CD14-positive monocyte (primary cell): ENCODE results near the gene CDC45. TPM values are rescaled to one million over a fixed set of nuclear protein-coding genes. Genes with fewer than 3 reads are reported as not detected.

ENCODE experiments used
- DNase-seq, 3 donors: peaks; one replicate each; pipeline ENCODE4 v3.0.0-alpha.2; 2011 to 2022
- H2AFZ ChIP-seq: 2 replicates; pipeline ENCODE4 v1.6.0; 2012; ENCODE audit warnings: mild to moderate bottlenecking, low read depth, low read length, inconsistent platforms; ENCODE audit not compliant: insufficient read depth, poor library complexity, severe bottlenecking
- H3K27ac ChIP-seq, 2 donors: 1 replicate in 1 of 2; 2 replicates in 1 of 2; pipeline ENCODE4 v1.5.1; 2012 to 2013; ENCODE audit warnings: low read length in 2 of 2, control low read depth in 1 of 2, inconsistent platforms in 1 of 2, low read depth in 1 of 2, mild to moderate bottlenecking in 1 of 2
- H3K27me3 ChIP-seq, 2 donors: one replicate each; pipeline versions ENCODE4 v1.6.0 to v1.6.1; 2011 to 2013; ENCODE audit warnings: low read length in 2 of 2; ENCODE audit not compliant: control insufficient read depth in 2 of 2, insufficient read depth in 2 of 2
- H3K36me3 ChIP-seq, 2 donors: replicated peaks in 1 of 2; 1 replicate in 1 of 2; 2 replicates in 1 of 2; pipeline versions ENCODE4 v1.5.1 to v1.6.1; 2012 to 2013; ENCODE audit warnings: low read length in 2 of 2, control low read depth in 1 of 2, inconsistent platforms in 1 of 2, mild to moderate bottlenecking in 1 of 2; ENCODE audit not compliant: insufficient read depth in 2 of 2, control insufficient read depth in 1 of 2
- H3K4me1 ChIP-seq, 2 donors: 1 replicate in 1 of 2; 2 replicates in 1 of 2; pipeline versions ENCODE4 v1.5.1 to v1.6.1; 2012 to 2013; ENCODE audit warnings: low read length in 2 of 2, control low read depth in 1 of 2, inconsistent platforms in 1 of 2, mild to moderate bottlenecking in 1 of 2, moderate library complexity in 1 of 2; ENCODE audit not compliant: insufficient read depth in 2 of 2, control insufficient read depth in 1 of 2
- H3K4me2 ChIP-seq: replicated peaks from 2 replicates; pipeline ENCODE3; 2012; ENCODE audit warnings: low read length, moderate library complexity, mild to moderate bottlenecking; ENCODE audit not compliant: poor library complexity, severe bottlenecking; ENCODE audit errors: extremely low read depth
- H3K4me3 ChIP-seq, 3 experiments: fragments of 200-600 bp in 1 of 3; sonication (generic) in 1 of 3; replicated peaks in 1 of 3; 1 replicate in 2 of 3; 2 replicates in 1 of 3; pipeline ENCODE4 v1.5.1; 2011 to 2013; ENCODE audit warnings: low read length in 3 of 3, mild to moderate bottlenecking in 3 of 3, control low read depth in 2 of 3, low read depth in 2 of 3, inconsistent platforms in 1 of 3, moderate library complexity in 1 of 3
- H3K79me2 ChIP-seq: 2 replicates; pipeline ENCODE4 v1.6.0; 2012; ENCODE audit warnings: mild to moderate bottlenecking, control low read depth, inconsistent platforms, low read length, moderate library complexity; ENCODE audit not compliant: insufficient read depth
- H3K9ac ChIP-seq: 2 replicates; pipeline ENCODE4 v1.6.0; 2017; ENCODE audit warnings: low read length, mild to moderate bottlenecking; ENCODE audit not compliant: insufficient read depth, poor library complexity, severe bottlenecking
- H3K9me3 ChIP-seq, 2 donors: replicated peaks in 1 of 2; 1 replicate in 1 of 2; 2 replicates in 1 of 2; pipeline versions ENCODE4 v1.5.1 to v1.6.1; 2012 to 2013; ENCODE audit warnings: low read length in 2 of 2, control low read depth in 1 of 2; ENCODE audit not compliant: control insufficient read depth in 1 of 2, insufficient read depth in 1 of 2
- H4K20me1 ChIP-seq: 2 replicates; pipeline ENCODE4 v1.6.0; 2012; ENCODE audit warnings: mild to moderate bottlenecking, low read length, control low read depth, moderate library complexity; ENCODE audit not compliant: insufficient read depth
- H3K27ac Mint-ChIP-seq, 7 donors: one replicate each; pipeline ENCODE4 v1.8.0; 2020; ENCODE audit warnings: mild to moderate bottlenecking in 7 of 7, mixed read lengths in 7 of 7, moderate library complexity in 6 of 7, inconsistent platforms in 2 of 7
- H3K27me3 Mint-ChIP-seq, 3 donors: one replicate each; pipeline ENCODE4 v1.8.0; 2021 to 2022; ENCODE audit warnings: low read depth in 3 of 3, mild to moderate bottlenecking in 3 of 3, mixed read lengths in 3 of 3, moderate library complexity in 3 of 3, inconsistent platforms in 1 of 3
- H3K36me3 Mint-ChIP-seq, 2 donors: one replicate each; pipeline ENCODE4 v1.8.0; 2020; ENCODE audit warnings: mixed read lengths in 2 of 2, inconsistent platforms in 1 of 2, mild to moderate bottlenecking in 1 of 2
- H3K4me1 Mint-ChIP-seq: one replicate; pipeline ENCODE4 v1.8.0; 2020; ENCODE audit warnings: mild to moderate bottlenecking, mixed read lengths
- H3K4me3 Mint-ChIP-seq, 2 donors: one replicate each; pipeline ENCODE4 v1.8.0; 2020; ENCODE audit warnings: mild to moderate bottlenecking in 2 of 2, mixed read lengths in 2 of 2, moderate library complexity in 1 of 2
- H3K9me3 Mint-ChIP-seq, 7 donors: one replicate each; pipeline ENCODE4 v1.8.0; 2020 to 2022; ENCODE audit warnings: mixed read lengths in 7 of 7, mild to moderate bottlenecking in 6 of 7, moderate library complexity in 6 of 7, inconsistent platforms in 2 of 7
- WGBS: methylation state at CpG from one replicate; pipeline ENCODE4 v1.1.5; 2013; ENCODE audit warnings: missing lambda C conversion rate; ENCODE audit not compliant: insufficient coverage; 5-methylcytosine and 5-hydroxymethylcytosine counted together
- intact Hi-C, 2 donors: fragments of 100-400 bp; cut with micrococcal nuclease; formaldehyde crosslinking; loops; one replicate each; pipeline versions ENCODE4 v1.15.0 to v1.15.1; 2023
- polyA plus RNA-seq, 3 donors: library from polyadenylated mRNA; depleted of rRNA in 1 of 3; unstranded in 2 of 3; stranded (reverse) in 1 of 3; fragments of 300-500 nt in 2 of 3; fragments of >200 nt in 1 of 3; fragmentation: Illumina TruSeq in 2 of 3; gene quantifications; 1 replicate in 2 of 3; 2 replicates in 1 of 3; pipeline ENCODE4 v1.2.3, GENCODE V29; 2012 to 2021
- TF ChIP-seq, protein P1 (sequence below): fragments of 200-600 bp; IDR thresholded peaks from one replicate; pipeline ENCODE4 v1.8.0; 2022; ENCODE audit warnings: antibody characterized with exemption, mild to moderate bottlenecking

Gene CDC45
- polyA plus RNA-seq, 3 donors, result 0.04 TPM; not detected in 2

GRCh38 chr22:19518635-19519034 lies 38.9 kb downstream of the CDC45 start:
- 100% methylated on average over 3 of the region's 10 CpGs for WGBS
- Mint-ChIP-seq H3K4me1 (peaks cover 6% of the 10 kb centered on the region), H3K27ac (peak overlapping the region in 1 of 7 donors; percentile 18), H3K4me3 (no peak overlapping the region), H3K27me3 (peaks cover 13 to 20% (median 15%) of the 10 kb centered on the region in 3 donors), H3K36me3 (peaks cover 40 to 66% of the 10 kb centered on the region in 2 donors), H3K9me3 (peaks cover 0 to 2% (median 1%) of the 10 kb centered on the region in 7 donors)
- TF ChIP-seq, protein P1, sequence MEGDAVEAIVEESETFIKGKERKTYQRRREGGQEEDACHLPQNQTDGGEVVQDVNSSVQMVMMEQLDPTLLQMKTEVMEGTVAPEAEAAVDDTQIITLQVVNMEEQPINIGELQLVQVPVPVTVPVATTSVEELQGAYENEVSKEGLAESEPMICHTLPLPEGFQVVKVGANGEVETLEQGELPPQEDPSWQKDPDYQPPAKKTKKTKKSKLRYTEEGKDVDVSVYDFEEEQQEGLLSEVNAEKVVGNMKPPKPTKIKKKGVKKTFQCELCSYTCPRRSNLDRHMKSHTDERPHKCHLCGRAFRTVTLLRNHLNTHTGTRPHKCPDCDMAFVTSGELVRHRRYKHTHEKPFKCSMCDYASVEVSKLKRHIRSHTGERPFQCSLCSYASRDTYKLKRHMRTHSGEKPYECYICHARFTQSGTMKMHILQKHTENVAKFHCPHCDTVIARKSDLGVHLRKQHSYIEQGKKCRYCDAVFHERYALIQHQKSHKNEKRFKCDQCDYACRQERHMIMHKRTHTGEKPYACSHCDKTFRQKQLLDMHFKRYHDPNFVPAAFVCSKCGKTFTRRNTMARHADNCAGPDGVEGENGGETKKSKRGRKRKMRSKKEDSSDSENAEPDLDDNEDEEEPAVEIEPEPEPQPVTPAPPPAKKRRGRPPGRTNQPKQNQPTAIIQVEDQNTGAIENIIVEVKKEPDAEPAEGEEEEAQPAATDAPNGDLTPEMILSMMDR, result no peak
- Histone ChIP-seq H4K20me1 (no peaks in the 10 kb centered on the region), H3K27me3 (peaks cover 0 to 16% of the 10 kb centered on the region in 2 donors), H3K4me2 (no peak overlapping the region), H3K36me3 (peaks cover 5 to 24% of the 10 kb centered on the region in 2 donors), H3K4me1 (peaks cover 0 to 7% of the 10 kb centered on the region in 2 donors), H3K9me3 (no peaks in the 10 kb centered on the region), H3K4me3 (no peak overlapping the region), H3K9ac (no peak overlapping the region), H3K79me2 (no peaks in the 10 kb centered on the region), H3K27ac (no peak overlapping the region), H2AFZ (no peak overlapping the region)
- intact Hi-C loops, result no loop called here
- no peak for DNase-seq

GRCh38 chr22:19519041-19519926 lies 39.6 kb downstream of the CDC45 start:
- peaks cover 35 to 61% of the 10 kb centered on the region in 2 donors for H3K36me3 Mint-ChIP-seq
- no peak overlapping the region for H3K4me3 Mint-ChIP-seq
- no peak overlapping the region for H3K27ac Mint-ChIP-seq
- Histone ChIP-seq H3K4me1 (peaks cover 0 to 13% of the 10 kb centered on the region in 2 donors), H3K4me3 (no peak overlapping the region), H4K20me1 (no peaks in the 10 kb centered on the region), H3K9me3 (no peaks in the 10 kb centered on the region), H3K27ac (no peak overlapping the region), H3K79me2 (no peaks in the 10 kb centered on the region), H3K9ac (peak overlapping the region; percentile 8), H3K4me2 (no peak overlapping the region), H3K36me3 (peaks cover 5 to 17% of the 10 kb centered on the region in 2 donors), H2AFZ (no peak overlapping the region), H3K27me3 (peaks cover 0 to 23% of the 10 kb centered on the region in 2 donors)
- WGBS, result 97% methylated on average over 15 of the region's 17 CpGs
- H3K9me3 Mint-ChIP-seq, result peaks cover 0 to 2% (median 1%) of the 10 kb centered on the region in 7 donors
- peaks cover 20 to 26% (median 20%) of the 10 kb centered on the region in 3 donors for H3K27me3 Mint-ChIP-seq
- H3K4me1 Mint-ChIP-seq, result peaks cover 8% of the 10 kb centered on the region
- intact Hi-C loops, result no loop called here
- no peak for DNase-seq
- TF ChIP-seq, protein P1, result no peak
